Measurements from ENCODE around the gene ABCC4. TPM values are rescaled to one million over a fixed set of nuclear protein-coding genes. Genes with fewer than 3 reads are reported as not detected.

The ABCC4 gene
- total and polyA plus RNA-seq, 2 of the 13 experiments (the other 11 are each of a cell fraction or from before 2014, with no cell fraction given), result 4.2 to 11.3 TPM

GRCh38 chr13:95122063-95122462 is 179.2 kb downstream of the ABCC4 start:
- no peaks in the 10 kb centered on the region for H3K9me3 ChIP-seq (ENCODE audit: low read length)
- no peak for FAIRE-seq
- H3K4me3 ChIP-seq (replicated peaks in 1 of 3; ENCODE audit: insufficient read depth in 1 of 3, low read depth in 2 of 3, low read length in 3 of 3), result no peak overlapping the region
- H4K20me1 ChIP-seq (ENCODE audit: insufficient read depth, low read length), result no peaks in the 10 kb centered on the region
- TF ChIP-seq DNMT1 (CRISPR knock-in tag; IDR thresholded peaks at IDR 0.05) (no peak), HCFC1 (IDR thresholded peaks at IDR 0.05; ENCODE audit: low read depth, low read length) (no peak), ZNF563 (CRISPR knock-in tag; IDR thresholded peaks at IDR 0.05) (no peak), NCOA2 (CRISPR knock-in tag; IDR thresholded peaks at IDR 0.05) (0 out of 2 replicates have a peak, but pooled peaks have one; percentile 11), ARID5B (CRISPR knock-in tag; IDR thresholded peaks at IDR 0.05) (peak; percentile 11; the same call in 1 of the 2 replicates), ZNF280B (CRISPR knock-in tag; IDR thresholded peaks at IDR 0.05; ENCODE audit: borderline replicate concordance) (no peak)
- no TSS peak for BruUV-seq (replicated peaks)
- no peaks in the 10 kb centered on the region for H3K79me2 ChIP-seq (ENCODE audit: insufficient read depth, low read length)
- CTCF ChIA-PET (ENCODE audit: low intra/inter-chr PET ratio, low total read pairs), result no interaction called here
- intact Hi-C loops (cut with micrococcal nuclease; ENCODE audit: unreplicated experiment) (loop anchor here (5.0 kb wide), 1 partner anchor 40 kb away; no protein-coding TSS in a partner anchor), in situ Hi-C loops (cut with HindIII; ENCODE audit: extremely low pct_ligation_motif_present, low pct_unique_long_range_greater_than_20kb) (no loop called here)
- H3K9ac ChIP-seq (ENCODE audit: insufficient read depth, low read depth, low read length), result no peak overlapping the region
- ATAC-seq, result no peak
- H2AFZ ChIP-seq (ENCODE audit: low read length), result no peak overlapping the region
- peaks cover 49% of the 10 kb centered on the region for H3K4me1 ChIP-seq (ENCODE audit: insufficient read depth, low read length)
- H3K4me2 ChIP-seq (ENCODE audit: low read depth, low read length), result no peak overlapping the region
- no peak overlapping the region for H3K27ac ChIP-seq (ENCODE audit: extremely low read length, insufficient read depth, low read length)
- POLR2A ChIA-PET, result no interaction called here
- peak; percentile 40 for DNase-seq (ENCODE audit: low spot score)
- 44% methylated on average over 4 of the region's 4 CpGs for WGBS (ENCODE audit: low lambda C conversion rate)
- no peaks in the 10 kb centered on the region for H3K27me3 ChIP-seq (ENCODE audit: control insufficient read depth in 1 of 2, insufficient read depth in 2 of 2, low read length in 2 of 2)
- no peaks in the 10 kb centered on the region; a peak in 1 of 5 replicates for H3K36me3 ChIP-seq (replicated peaks in 1 of 2; ENCODE audit: control insufficient read depth in 1 of 2, insufficient read depth in 2 of 2, low read length in 2 of 2)

All from HepG2 (cell line).